Measurements from ENCODE around the gene AKAP6. TPM values are rescaled to one million over a fixed set of nuclear protein-coding genes. Genes with fewer than 3 reads are reported as not detected.
"Not testable (repeated sequence)": the region's sequence is repeated elsewhere in the genome, so short reads cannot be mapped to it uniquely, and the experiment has no call there.

AKAP6 gene
- total RNA-seq, 1 donor from 2014 or later: 2.8 TPM

- H2AFZ ChIP-seq (ENCODE audit: low read depth, low read length): no peak overlapping the region
- H3K4me3 Mint-ChIP-seq (ENCODE audit: unreplicated experiment): no peak overlapping the region
Observed at GRCh38 chr14:32382704-32383103, 53.6 kb downstream of the AKAP6 start.

DNA sequence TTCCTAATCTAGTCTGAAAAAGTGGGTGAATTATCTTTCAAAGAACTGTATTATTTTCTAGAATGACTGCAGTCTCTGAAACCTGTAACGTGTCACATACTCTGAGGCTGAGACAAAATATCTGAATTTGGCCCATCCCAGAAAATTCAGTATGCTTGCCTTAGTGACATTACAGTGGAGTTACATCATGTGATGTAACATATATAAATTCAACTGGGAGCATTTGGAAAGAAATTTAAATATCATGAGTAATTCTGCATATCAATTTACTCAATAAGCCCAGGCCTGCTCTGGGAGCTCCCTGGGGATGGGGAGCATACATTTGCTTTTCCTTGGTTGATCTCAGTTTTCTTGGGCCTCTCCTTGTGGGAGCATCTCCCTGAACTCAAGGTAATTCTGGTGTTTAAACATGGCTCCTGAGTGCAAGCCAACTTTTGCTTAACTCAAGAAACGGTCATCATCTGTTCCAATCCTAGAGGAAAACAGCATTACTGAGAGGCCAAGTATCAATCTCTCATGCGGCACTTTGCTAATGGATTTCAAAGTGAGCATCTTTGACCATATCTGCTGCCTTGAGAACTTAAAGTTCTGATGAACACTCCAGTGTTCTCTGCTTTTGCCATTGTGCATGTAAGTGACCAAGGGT lies 54.4 kb downstream of the AKAP6 start:
- no peaks in the 10 kb centered on the region for H3K36me3 Mint-ChIP-seq (ENCODE audit: low read depth, unreplicated experiment)
- H3K9me3 Mint-ChIP-seq (ENCODE audit: unreplicated experiment): peaks cover 3% of the 10 kb centered on the region
- Histone ChIP-seq H3K4me3 (ENCODE audit: insufficient read depth, low read depth, low read length) (no peak overlapping the region), H3K79me2 (ENCODE audit: insufficient read depth, low read length) (no peaks in the 10 kb centered on the region), H3K27me3 (ENCODE audit: insufficient read depth, low read length) (no peaks in the 10 kb centered on the region), H3K36me3 (ENCODE audit: insufficient read depth, low read length) (no peaks in the 10 kb centered on the region), H3K27ac (ENCODE audit: low read depth, low read length) (no peak overlapping the region), H3K4me1 (ENCODE audit: insufficient read depth, low read length) (no peaks in the 10 kb centered on the region), H3K9me3 (ENCODE audit: insufficient read depth, low read depth, low read length) (no peaks in the 10 kb centered on the region), H3K4me2 (ENCODE audit: low read length) (no peak overlapping the region), H3K9ac (ENCODE audit: low read length) (no peak overlapping the region), H2AFZ (ENCODE audit: low read depth, low read length) (no peak overlapping the region), H4K20me1 (ENCODE audit: insufficient read depth, low read length) (no peaks in the 10 kb centered on the region)
- no peak for FAIRE-seq
- TF ChIP-seq, protein P1, sequence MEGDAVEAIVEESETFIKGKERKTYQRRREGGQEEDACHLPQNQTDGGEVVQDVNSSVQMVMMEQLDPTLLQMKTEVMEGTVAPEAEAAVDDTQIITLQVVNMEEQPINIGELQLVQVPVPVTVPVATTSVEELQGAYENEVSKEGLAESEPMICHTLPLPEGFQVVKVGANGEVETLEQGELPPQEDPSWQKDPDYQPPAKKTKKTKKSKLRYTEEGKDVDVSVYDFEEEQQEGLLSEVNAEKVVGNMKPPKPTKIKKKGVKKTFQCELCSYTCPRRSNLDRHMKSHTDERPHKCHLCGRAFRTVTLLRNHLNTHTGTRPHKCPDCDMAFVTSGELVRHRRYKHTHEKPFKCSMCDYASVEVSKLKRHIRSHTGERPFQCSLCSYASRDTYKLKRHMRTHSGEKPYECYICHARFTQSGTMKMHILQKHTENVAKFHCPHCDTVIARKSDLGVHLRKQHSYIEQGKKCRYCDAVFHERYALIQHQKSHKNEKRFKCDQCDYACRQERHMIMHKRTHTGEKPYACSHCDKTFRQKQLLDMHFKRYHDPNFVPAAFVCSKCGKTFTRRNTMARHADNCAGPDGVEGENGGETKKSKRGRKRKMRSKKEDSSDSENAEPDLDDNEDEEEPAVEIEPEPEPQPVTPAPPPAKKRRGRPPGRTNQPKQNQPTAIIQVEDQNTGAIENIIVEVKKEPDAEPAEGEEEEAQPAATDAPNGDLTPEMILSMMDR (IDR thresholded peaks at IDR 0.05; ENCODE audit: insufficient read depth, low read depth, low read length): no peak
- TF ChIP-seq EZH2 (IDR thresholded peaks at IDR 0.05; ENCODE audit: insufficient read depth, low read length): no peak
- no peak for DNase-seq (ENCODE audit: low read depth)
- H3K4me1 Mint-ChIP-seq (ENCODE audit: low read depth, unreplicated experiment): no peaks in the 10 kb centered on the region
- H3K4me3 Mint-ChIP-seq (ENCODE audit: unreplicated experiment): no peak overlapping the region
- no peaks in the 10 kb centered on the region for H3K27me3 Mint-ChIP-seq (ENCODE audit: low read depth, unreplicated experiment)
- no peak overlapping the region for H3K27ac Mint-ChIP-seq (ENCODE audit: unreplicated experiment)

More at GRCh38 chr14:32382704-32383103, 53.6 kb downstream of the AKAP6 start:
- Histone ChIP-seq H3K4me3 (ENCODE audit: insufficient read depth, low read depth, low read length) (no peak overlapping the region), H4K20me1 (ENCODE audit: insufficient read depth, low read length) (no peaks in the 10 kb centered on the region), H3K4me2 (ENCODE audit: low read length) (no peak overlapping the region), H3K27ac (ENCODE audit: low read depth, low read length) (no peak overlapping the region), H3K9me3 (ENCODE audit: insufficient read depth, low read depth, low read length) (no peaks in the 10 kb centered on the region), H3K79me2 (ENCODE audit: insufficient read depth, low read length) (no peaks in the 10 kb centered on the region), H3K27me3 (ENCODE audit: insufficient read depth, low read length) (no peaks in the 10 kb centered on the region), H3K4me1 (ENCODE audit: insufficient read depth, low read length) (no peaks in the 10 kb centered on the region), H3K9ac (ENCODE audit: low read length) (no peak overlapping the region), H3K36me3 (ENCODE audit: insufficient read depth, low read length) (no peaks in the 10 kb centered on the region)
- TF ChIP-seq, protein P1 (IDR thresholded peaks at IDR 0.05; ENCODE audit: insufficient read depth, low read depth, low read length): peak; percentile 34
- no peak for TF ChIP-seq EZH2 (IDR thresholded peaks at IDR 0.05; ENCODE audit: insufficient read depth, low read length)
- no peaks in the 10 kb centered on the region for H3K4me1 Mint-ChIP-seq (ENCODE audit: low read depth, unreplicated experiment)
- H3K36me3 Mint-ChIP-seq (ENCODE audit: low read depth, unreplicated experiment): no peaks in the 10 kb centered on the region
- H3K27me3 Mint-ChIP-seq (ENCODE audit: low read depth, unreplicated experiment): no peaks in the 10 kb centered on the region
- no peak overlapping the region for H3K27ac Mint-ChIP-seq (ENCODE audit: unreplicated experiment)
- DNase-seq (ENCODE audit: low read depth) (no peak), FAIRE-seq (no peak)
- H3K9me3 Mint-ChIP-seq (ENCODE audit: unreplicated experiment): no peaks in the 10 kb centered on the region

DNA sequence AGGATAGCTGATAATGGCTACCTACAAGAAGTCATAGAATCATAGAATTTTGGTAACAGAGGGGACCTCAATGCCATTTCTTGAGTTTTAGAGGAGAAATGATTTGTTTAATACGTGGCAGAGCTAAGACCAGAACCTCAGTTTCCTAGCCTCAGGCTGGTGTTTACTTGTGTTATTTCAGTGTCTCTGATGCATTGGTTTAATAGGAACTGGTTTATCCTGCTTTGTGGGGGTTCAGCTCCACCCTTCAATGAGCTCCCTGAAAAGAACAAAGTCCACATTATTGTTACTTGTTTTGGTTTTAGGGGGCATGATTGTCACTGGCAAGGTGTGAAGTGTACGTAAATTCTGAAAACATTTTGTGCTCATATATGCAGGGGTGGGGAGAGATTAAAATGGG lies 55.4 kb downstream of the AKAP6 start:
- Histone ChIP-seq H3K4me3 (ENCODE audit: insufficient read depth, low read depth, low read length) (no peak overlapping the region), H3K9ac (ENCODE audit: low read length) (no peak overlapping the region), H3K9me3 (ENCODE audit: insufficient read depth, low read depth, low read length) (no peaks in the 10 kb centered on the region), H3K4me2 (ENCODE audit: low read length) (no peak overlapping the region), H3K27me3 (ENCODE audit: insufficient read depth, low read length) (no peaks in the 10 kb centered on the region), H3K36me3 (ENCODE audit: insufficient read depth, low read length) (no peaks in the 10 kb centered on the region), H3K27ac (ENCODE audit: low read depth, low read length) (no peak overlapping the region), H2AFZ (ENCODE audit: low read depth, low read length) (no peak overlapping the region), H3K79me2 (ENCODE audit: insufficient read depth, low read length) (no peaks in the 10 kb centered on the region), H4K20me1 (ENCODE audit: insufficient read depth, low read length) (no peaks in the 10 kb centered on the region), H3K4me1 (ENCODE audit: insufficient read depth, low read length) (no peaks in the 10 kb centered on the region)
- H3K27me3 Mint-ChIP-seq (ENCODE audit: low read depth, unreplicated experiment): no peaks in the 10 kb centered on the region
- H3K9me3 Mint-ChIP-seq (ENCODE audit: unreplicated experiment): peaks cover 6% of the 10 kb centered on the region
- H3K36me3 Mint-ChIP-seq (ENCODE audit: low read depth, unreplicated experiment): no peaks in the 10 kb centered on the region
- no peak overlapping the region for H3K4me3 Mint-ChIP-seq (ENCODE audit: unreplicated experiment)
- TF ChIP-seq, protein P1 (IDR thresholded peaks at IDR 0.05; ENCODE audit: insufficient read depth, low read depth, low read length): no peak
- TF ChIP-seq EZH2 (IDR thresholded peaks at IDR 0.05; ENCODE audit: insufficient read depth, low read length): no peak
- FAIRE-seq (no peak), DNase-seq (ENCODE audit: low read depth) (no peak)
- H3K4me1 Mint-ChIP-seq (ENCODE audit: low read depth, unreplicated experiment): no peaks in the 10 kb centered on the region
- no peak overlapping the region for H3K27ac Mint-ChIP-seq (ENCODE audit: unreplicated experiment)

- peaks cover 11% of the 10 kb centered on the region for H3K9me3 Mint-ChIP-seq (ENCODE audit: unreplicated experiment)
- H3K79me2 ChIP-seq (ENCODE audit: insufficient read depth, low read length); H3K4me3 ChIP-seq (ENCODE audit: insufficient read depth, low read depth, low read length); H3K4me2 ChIP-seq (ENCODE audit: low read length); H2AFZ ChIP-seq (ENCODE audit: low read depth, low read length); H4K20me1 ChIP-seq (ENCODE audit: insufficient read depth, low read length); H3K9me3 ChIP-seq (ENCODE audit: insufficient read depth, low read depth, low read length); FAIRE-seq; DNase-seq (ENCODE audit: low read depth); H3K9ac ChIP-seq (ENCODE audit: low read length); H3K27me3 ChIP-seq (ENCODE audit: insufficient read depth, low read length); H3K27ac ChIP-seq (ENCODE audit: low read depth, low read length); H3K36me3 ChIP-seq (ENCODE audit: insufficient read depth, low read length); H3K27ac Mint-ChIP-seq (ENCODE audit: unreplicated experiment); H3K36me3 Mint-ChIP-seq (ENCODE audit: low read depth, unreplicated experiment); H3K4me3 Mint-ChIP-seq (ENCODE audit: unreplicated experiment); H3K4me1 ChIP-seq (ENCODE audit: insufficient read depth, low read length); H3K27me3 Mint-ChIP-seq (ENCODE audit: low read depth, unreplicated experiment); H3K4me1 Mint-ChIP-seq (ENCODE audit: low read depth, unreplicated experiment): not testable (repeated sequence)
Observed at GRCh38 chr14:32387295-32387694, 58.2 kb downstream of the AKAP6 start.
